GM23338 (cell line): Measurements from ENCODE around the gene HTD2. TPM values are rescaled to one million over a fixed set of nuclear protein-coding genes. Genes with fewer than 3 reads are reported as not detected.

Experiments used
- EZH2 ChIP-seq: fragments of 200-600 bp; sonication (generic); IDR thresholded peaks from one replicate; pipeline ENCODE4 v1.8.0; 2017; ENCODE audit warnings: antibody characterized with exemption, mild to moderate bottlenecking, low read depth; ENCODE audit not compliant: unreplicated experiment
- EZH2phosphoT487 ChIP-seq: fragments of 200-600 bp; sonication (generic); IDR thresholded peaks from one replicate; pipeline ENCODE4 v1.8.1; 2018; ENCODE audit warnings: antibody characterized with exemption; ENCODE audit not compliant: unreplicated experiment
- JUNB ChIP-seq: IDR thresholded peaks from one replicate; pipeline ENCODE4 v1.6.1; 2016; ENCODE audit warnings: antibody characterized with exemption; ENCODE audit not compliant: unreplicated experiment
- REST ChIP-seq: IDR thresholded peaks from one replicate; pipeline ENCODE4 v1.6.1; 2018; ENCODE audit warnings: antibody characterized with exemption; ENCODE audit not compliant: unreplicated experiment
- polyA plus RNA-seq: library from polyadenylated mRNA; unstranded; fragments of >200 nt; fragmentation: Nextera tagmentation; extraction: Ambion mirVana; gene quantifications from 2 replicates; pipeline ENCODE4 v1.2.1, GENCODE V29; 2016
- small RNA-seq: library from RNA; depleted of rRNA; stranded (forward); fragments of <200 nt; gene quantifications from one replicate; pipeline ENCODE3, GENCODE V24; 2014; ENCODE audit warnings: low replicate concordance
- total RNA-seq: library from RNA; depleted of rRNA; stranded (reverse); fragments of >200 nt; shearing (Covaris generic); gene quantifications from 2 replicates; pipeline ENCODE4 v1.2.3, GENCODE V29; 2014; rRNA removed
- TF ChIP-seq, protein P1 (sequence below), 2 experiments: fragments of 200-600 bp in 1 of 2; sonication (generic) in 1 of 2; conservative IDR thresholded peaks; 2 replicates each; pipeline versions ENCODE4 v1.5.1 to v1.6.1; 2016 to 2017; ENCODE audit warnings: antibody characterized with exemption in 2 of 2, low read depth in 2 of 2, mild to moderate bottlenecking in 2 of 2, moderate library complexity in 1 of 2
- TF ChIP-seq, protein P2 (sequence below): IDR thresholded peaks from 2 replicates; pipeline ENCODE4 v1.6.1; 2016; ENCODE audit warnings: antibody characterized with exemption

HTD2 gene
- total and polyA plus RNA-seq, 2 experiments from 2014 or later, result 19.3 to 24.2 TPM

GRCh38 chr3:58369038-58369437 is 62.7 kb downstream of the HTD2 start (continued):
- TF ChIP-seq JUNB (no peak), EZH2phosphoT487 (no peak), EZH2 (no peak), REST (no peak)
- TF ChIP-seq, protein P1, sequence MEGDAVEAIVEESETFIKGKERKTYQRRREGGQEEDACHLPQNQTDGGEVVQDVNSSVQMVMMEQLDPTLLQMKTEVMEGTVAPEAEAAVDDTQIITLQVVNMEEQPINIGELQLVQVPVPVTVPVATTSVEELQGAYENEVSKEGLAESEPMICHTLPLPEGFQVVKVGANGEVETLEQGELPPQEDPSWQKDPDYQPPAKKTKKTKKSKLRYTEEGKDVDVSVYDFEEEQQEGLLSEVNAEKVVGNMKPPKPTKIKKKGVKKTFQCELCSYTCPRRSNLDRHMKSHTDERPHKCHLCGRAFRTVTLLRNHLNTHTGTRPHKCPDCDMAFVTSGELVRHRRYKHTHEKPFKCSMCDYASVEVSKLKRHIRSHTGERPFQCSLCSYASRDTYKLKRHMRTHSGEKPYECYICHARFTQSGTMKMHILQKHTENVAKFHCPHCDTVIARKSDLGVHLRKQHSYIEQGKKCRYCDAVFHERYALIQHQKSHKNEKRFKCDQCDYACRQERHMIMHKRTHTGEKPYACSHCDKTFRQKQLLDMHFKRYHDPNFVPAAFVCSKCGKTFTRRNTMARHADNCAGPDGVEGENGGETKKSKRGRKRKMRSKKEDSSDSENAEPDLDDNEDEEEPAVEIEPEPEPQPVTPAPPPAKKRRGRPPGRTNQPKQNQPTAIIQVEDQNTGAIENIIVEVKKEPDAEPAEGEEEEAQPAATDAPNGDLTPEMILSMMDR (conservative IDR thresholded peaks at IDR 0.05; ENCODE audit: low read depth in 2 of 2), result no peak
- TF ChIP-seq, protein P2, sequence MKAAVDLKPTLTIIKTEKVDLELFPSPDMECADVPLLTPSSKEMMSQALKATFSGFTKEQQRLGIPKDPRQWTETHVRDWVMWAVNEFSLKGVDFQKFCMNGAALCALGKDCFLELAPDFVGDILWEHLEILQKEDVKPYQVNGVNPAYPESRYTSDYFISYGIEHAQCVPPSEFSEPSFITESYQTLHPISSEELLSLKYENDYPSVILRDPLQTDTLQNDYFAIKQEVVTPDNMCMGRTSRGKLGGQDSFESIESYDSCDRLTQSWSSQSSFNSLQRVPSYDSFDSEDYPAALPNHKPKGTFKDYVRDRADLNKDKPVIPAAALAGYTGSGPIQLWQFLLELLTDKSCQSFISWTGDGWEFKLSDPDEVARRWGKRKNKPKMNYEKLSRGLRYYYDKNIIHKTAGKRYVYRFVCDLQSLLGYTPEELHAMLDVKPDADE, result no peak

Small RNA genes lying within 50 kb of the gene (small RNA-seq; reads per million reads assigned to genes)
- gene AC098479.1, result not detected

Other genes starting within 250 kb of the HTD2 start
- not detected in 2 replicates for gene DNASE1L3, start 95.5 kb upstream of the HTD2 start, total RNA-seq
- not detected in 2 replicates for gene DNASE1L3, start 95.5 kb upstream of the HTD2 start, polyA plus RNA-seq
- gene ABHD6, start 68.7 kb upstream of the HTD2 start, total RNA-seq, result 5.5 and 6.5 TPM in 2 replicates
- gene ABHD6, start 68.7 kb upstream of the HTD2 start, polyA plus RNA-seq, result 3.7 TPM in 2 replicates
- 14.4 and 18.6 TPM in 2 replicates for gene RPP14, start 275 bp upstream of the HTD2 start, total RNA-seq
- 10.5 and 11.7 TPM in 2 replicates for gene RPP14, start 275 bp upstream of the HTD2 start, polyA plus RNA-seq
- 6.5 and 9.1 TPM in 2 replicates for gene PXK, start 26.4 kb downstream of the HTD2 start, total RNA-seq
- 6.4 and 7.0 TPM in 2 replicates for gene PXK, start 26.4 kb downstream of the HTD2 start, polyA plus RNA-seq
- gene PDHB, start 127.3 kb downstream of the HTD2 start, total RNA-seq, result 153 and 222 TPM in 2 replicates
- gene PDHB, start 127.3 kb downstream of the HTD2 start, polyA plus RNA-seq, result 161 and 172 TPM in 2 replicates
- gene KCTD6, start 185.6 kb downstream of the HTD2 start, total RNA-seq, result 22.8 and 28.3 TPM in 2 replicates
- gene KCTD6, start 185.6 kb downstream of the HTD2 start, polyA plus RNA-seq, result 27.0 and 34.6 TPM in 2 replicates
- 0.31 and 1.1 TPM in 2 replicates for gene ACOX2, start 230.7 kb downstream of the HTD2 start, total RNA-seq
- gene ACOX2, start 230.7 kb downstream of the HTD2 start, polyA plus RNA-seq, result 1.9 and 2.9 TPM in 2 replicates